Esophagus muscularis mucosa (tissue), 3 donors: ENCODE data around the gene ABHD12B.

Experiments
- POLR2AphosphoS5 ChIP-seq, 2 donors: sonication (generic); formaldehyde crosslinking; IDR thresholded peaks; one replicate each; pipeline ENCODE4 v1.6.1; 2017; ENCODE audit warnings: antibody characterized with exemption in 2 of 2
- TF ChIP-seq, protein P1 (sequence below), 3 experiments: fragments of 200-600 bp in 2 of 3; fragments of 450-650 bp in 1 of 3; sonication (generic) in 2 of 3; IDR thresholded peaks; one replicate each; pipeline ENCODE4 v1.5.1; 2017 to 2019; ENCODE audit warnings: antibody characterized with exemption in 3 of 3, mild to moderate bottlenecking in 2 of 3, moderate library complexity in 1 of 3

DNA sequence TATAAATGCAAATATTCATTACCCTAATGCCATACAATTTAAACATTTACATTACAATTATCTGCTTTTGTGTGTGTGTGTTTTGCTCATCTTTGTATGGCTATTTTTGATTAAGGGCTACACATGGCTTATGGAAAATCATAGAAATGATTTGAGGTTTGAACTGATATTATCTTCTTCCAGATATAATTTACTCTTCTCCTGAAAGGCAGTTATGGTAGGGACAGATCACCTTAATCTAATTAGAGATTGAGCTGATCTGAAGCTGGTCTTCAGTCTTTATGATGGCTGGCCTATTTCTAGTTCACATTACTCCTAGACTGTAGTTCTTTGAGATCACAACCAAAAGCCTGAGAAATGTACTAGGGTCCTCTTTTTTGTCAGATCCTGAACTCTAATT, 15.6 kb downstream of the ABHD12B start:
- TF ChIP-seq, protein P1, sequence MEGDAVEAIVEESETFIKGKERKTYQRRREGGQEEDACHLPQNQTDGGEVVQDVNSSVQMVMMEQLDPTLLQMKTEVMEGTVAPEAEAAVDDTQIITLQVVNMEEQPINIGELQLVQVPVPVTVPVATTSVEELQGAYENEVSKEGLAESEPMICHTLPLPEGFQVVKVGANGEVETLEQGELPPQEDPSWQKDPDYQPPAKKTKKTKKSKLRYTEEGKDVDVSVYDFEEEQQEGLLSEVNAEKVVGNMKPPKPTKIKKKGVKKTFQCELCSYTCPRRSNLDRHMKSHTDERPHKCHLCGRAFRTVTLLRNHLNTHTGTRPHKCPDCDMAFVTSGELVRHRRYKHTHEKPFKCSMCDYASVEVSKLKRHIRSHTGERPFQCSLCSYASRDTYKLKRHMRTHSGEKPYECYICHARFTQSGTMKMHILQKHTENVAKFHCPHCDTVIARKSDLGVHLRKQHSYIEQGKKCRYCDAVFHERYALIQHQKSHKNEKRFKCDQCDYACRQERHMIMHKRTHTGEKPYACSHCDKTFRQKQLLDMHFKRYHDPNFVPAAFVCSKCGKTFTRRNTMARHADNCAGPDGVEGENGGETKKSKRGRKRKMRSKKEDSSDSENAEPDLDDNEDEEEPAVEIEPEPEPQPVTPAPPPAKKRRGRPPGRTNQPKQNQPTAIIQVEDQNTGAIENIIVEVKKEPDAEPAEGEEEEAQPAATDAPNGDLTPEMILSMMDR (IDR thresholded peaks at IDR 0.05) = no peak
- TF ChIP-seq POLR2AphosphoS5 (IDR thresholded peaks at IDR 0.05) = no peak
